HepG2 (cell line): Measurements from ENCODE around the gene TRAPPC5. TPM values are rescaled to one million over a fixed set of nuclear protein-coding genes. Genes with fewer than 3 reads are reported as not detected.

Experiments used
- ATAC-seq: fragments of 200-7000 bp; cut with Tn5 transposase; 3 replicates; pipeline ENCODE4 v1.9.1; 2020; ENCODE audit warnings: mild to moderate bottlenecking, moderate library complexity
- BruUV-seq: library from RNA; stranded (reverse); fragments of 400-500 nt; replicated peaks from 2 replicates; lab custom pipeline; 2021; lab: Mats Ljungman, UMichigan
- CTCF ChIA-PET: fragments of 300-600 bp; formaldehyde crosslinking; extraction: SDS; loops from one replicate; lab custom pipeline; 2021; ENCODE audit warnings: low total read pairs, inconsistent platforms, low intra/inter-chr PET ratio; lab: Yijun Ruan, JAX
- POLR2A ChIA-PET: fragments of 350-600 bp; sonication (Branson Sonifier 250); formaldehyde crosslinking; loops from one replicate; lab custom pipeline; 2020; ENCODE audit warnings: antibody characterized with exemption, inconsistent platforms; lab: Yijun Ruan, JAX
- DNase-seq: peaks from one replicate; pipeline ENCODE4 v3.0.0-alpha.2; 2015; ENCODE audit warnings: low spot score
- FAIRE-seq: peaks from 3 replicates; lab custom pipeline; 2011; peaks lifted over from hg19 to GRCh38; lab: Jason Lieb, UNC
- H2AFZ ChIP-seq: one replicate; pipeline ENCODE4 v1.6.1; 2011; ENCODE audit warnings: low read length, inconsistent platforms
- H3K27ac ChIP-seq: fragments of 300-600 bp; 3 replicates; pipeline ENCODE4 v1.8.0; 2011; ENCODE audit warnings: mixed run types, mild to moderate bottlenecking, mixed read lengths, low read length, inconsistent platforms; ENCODE audit not compliant: insufficient read depth; ENCODE audit errors: extremely low read length
- H3K27me3 ChIP-seq, 2 experiments: fragments of 200-600 bp in 1 of 2; 2 replicates in 1 of 2; 3 replicates in 1 of 2; pipeline versions ENCODE4 v1.6.0 to v1.8.0; 2011; ENCODE audit warnings: low read length in 2 of 2, mild to moderate bottlenecking in 2 of 2, moderate library complexity in 2 of 2, inconsistent platforms in 1 of 2; ENCODE audit not compliant: insufficient read depth in 2 of 2, control insufficient read depth in 1 of 2
- H3K36me3 ChIP-seq, 2 experiments: fragments of 200-600 bp in 1 of 2; replicated peaks in 1 of 2; 2 replicates in 1 of 2; 3 replicates in 1 of 2; pipeline versions ENCODE4 v1.5.1 to v1.8.0; 2011; ENCODE audit warnings: low read length in 2 of 2, inconsistent platforms in 1 of 2; ENCODE audit not compliant: insufficient read depth in 2 of 2, control insufficient read depth in 1 of 2
- H3K4me1 ChIP-seq: 2 replicates; pipeline ENCODE4 v1.5.1; 2012; ENCODE audit warnings: low read length, inconsistent platforms; ENCODE audit not compliant: insufficient read depth
- H3K4me2 ChIP-seq: 2 replicates; pipeline ENCODE4 v1.6.0; 2011; ENCODE audit warnings: low read depth, low read length, inconsistent platforms
- H3K4me3 ChIP-seq, 3 experiments: fragments of 200-600 bp in 1 of 3; sonication (generic), shearing (Covaris generic) in 1 of 3; replicated peaks in 1 of 3; 2 replicates each; pipeline ENCODE4 v1.5.1; 2011 to 2016; ENCODE audit warnings: low read length in 3 of 3, inconsistent platforms in 2 of 3, low read depth in 2 of 3, mild to moderate bottlenecking in 2 of 3, control low read depth in 1 of 3, mixed read lengths in 1 of 3; ENCODE audit not compliant: insufficient read depth in 1 of 3
- H3K79me2 ChIP-seq: one replicate; pipeline ENCODE4 v1.6.1; 2011; ENCODE audit warnings: low read length, inconsistent platforms; ENCODE audit not compliant: insufficient read depth
- H3K9ac ChIP-seq: 2 replicates; pipeline ENCODE4 v1.6.0; 2011; ENCODE audit warnings: mild to moderate bottlenecking, low read depth, low read length, inconsistent platforms; ENCODE audit not compliant: insufficient read depth
- H3K9me3 ChIP-seq: 2 replicates; pipeline ENCODE4 v1.5.1; 2012; ENCODE audit warnings: mild to moderate bottlenecking, low read length
- H4K20me1 ChIP-seq: 2 replicates; pipeline ENCODE4 v1.6.0; 2011; ENCODE audit warnings: inconsistent platforms, mild to moderate bottlenecking, low read length, moderate library complexity; ENCODE audit not compliant: insufficient read depth
- BORCS8-MEF2B ChIP-seq: sonication (generic); formaldehyde crosslinking; IDR thresholded peaks from 2 replicates; pipeline ENCODE4 v1.8.0; 2022; ENCODE audit warnings: mild to moderate bottlenecking, missing genetic modification reagents
- NCOA1 ChIP-seq: sonication (generic); formaldehyde crosslinking; IDR thresholded peaks from 2 replicates; pipeline ENCODE4 v1.9.0; 2021; ENCODE audit warnings: missing genetic modification reagents
- NFYC ChIP-seq: IDR thresholded peaks from 2 replicates; pipeline ENCODE4 v1.6.1; 2016; ENCODE audit warnings: missing genetic modification reagents, missing compliant biosample characterization
- NR2F1 ChIP-seq, 2 experiments: fragments of 450-650 bp in 1 of 2; formaldehyde crosslinking in 1 of 2; IDR thresholded peaks; 2 replicates each; pipeline versions ENCODE4 v1.5.0 to v1.6.1; 2016 to 2020; ENCODE audit warnings: mild to moderate bottlenecking in 1 of 2, missing compliant biosample characterization in 1 of 2, missing genetic modification reagents in 1 of 2, moderate library complexity in 1 of 2
- PAX8 ChIP-seq: sonication (generic); formaldehyde crosslinking; IDR thresholded peaks from 2 replicates; pipeline ENCODE4 v1.8.0; 2022; ENCODE audit warnings: mild to moderate bottlenecking, missing genetic modification reagents, borderline replicate concordance
- PCBP1 ChIP-seq: fragments of 200-400 bp; formaldehyde crosslinking; IDR thresholded peaks from 2 replicates; pipeline ENCODE4 v1.6.1; 2017; ENCODE audit warnings: mild to moderate bottlenecking, low read depth, low read length, borderline replicate concordance
- SCMH1 ChIP-seq: sonication (generic); formaldehyde crosslinking; IDR thresholded peaks from 2 replicates; pipeline ENCODE4 v1.9.0; 2021; ENCODE audit warnings: missing genetic modification reagents, mild to moderate bottlenecking, borderline replicate concordance
- STAG1 ChIP-seq: sonication (generic); formaldehyde crosslinking; IDR thresholded peaks from 2 replicates; pipeline ENCODE4 v1.4.0; 2020; ENCODE audit warnings: missing genetic modification reagents
- U2AF1 ChIP-seq: fragments of 200-400 bp; formaldehyde crosslinking; optimal IDR thresholded peaks from 2 replicates; pipeline ENCODE3; 2017; ENCODE audit warnings: mild to moderate bottlenecking, low read depth, low read length
- USF2 ChIP-seq, 2 experiments: sonication (generic) in 1 of 2; formaldehyde crosslinking in 1 of 2; IDR thresholded peaks; 2 replicates each; pipeline versions ENCODE4 v1.5.1 to v1.6.1; 2011 to 2020; ENCODE audit warnings: borderline replicate concordance in 1 of 2, low read depth in 1 of 2, low read length in 1 of 2, mild to moderate bottlenecking in 1 of 2, missing genetic modification reagents in 1 of 2, moderate library complexity in 1 of 2
- ZFP1 ChIP-seq: IDR thresholded peaks from 2 replicates; pipeline ENCODE4 v1.6.1; 2016
- ZKSCAN5 ChIP-seq: sonication (generic); formaldehyde crosslinking; IDR thresholded peaks from 2 replicates; pipeline ENCODE4 v1.5.1; 2020; ENCODE audit warnings: mild to moderate bottlenecking, missing genetic modification reagents
- ZNF354B ChIP-seq: sonication (generic); formaldehyde crosslinking; IDR thresholded peaks from 2 replicates; pipeline ENCODE4 v1.8.0; 2022; ENCODE audit warnings: mild to moderate bottlenecking, missing genetic modification reagents
- ZNF510 ChIP-seq: sonication (generic); formaldehyde crosslinking; IDR thresholded peaks from 2 replicates; pipeline ENCODE4 v1.4.0; 2020; ENCODE audit warnings: low read depth, mild to moderate bottlenecking, missing genetic modification reagents
- ZNF562 ChIP-seq: sonication (generic); formaldehyde crosslinking; IDR thresholded peaks from 2 replicates; pipeline ENCODE4 v1.8.0; 2022; ENCODE audit warnings: missing genetic modification reagents, borderline replicate concordance
- ZNF660 ChIP-seq: sonication (generic); formaldehyde crosslinking; IDR thresholded peaks from 2 replicates; pipeline ENCODE4 v1.5.1; 2020; ENCODE audit warnings: mild to moderate bottlenecking, low read depth, missing genetic modification reagents, borderline replicate concordance
- ZNF788 ChIP-seq: sonication (generic); formaldehyde crosslinking; IDR thresholded peaks from 2 replicates; pipeline ENCODE4 v1.5.0; 2020; ENCODE audit warnings: mild to moderate bottlenecking, missing genetic modification reagents, borderline replicate concordance
- ZNF83 ChIP-seq: sonication (generic); formaldehyde crosslinking; IDR thresholded peaks from 2 replicates; pipeline ENCODE4 v1.4.0; 2020; ENCODE audit warnings: missing genetic modification reagents, mild to moderate bottlenecking, borderline replicate concordance
- ZNF878 ChIP-seq: sonication (generic); formaldehyde crosslinking; IDR thresholded peaks from 2 replicates; pipeline ENCODE4 v1.8.1; 2023; ENCODE audit warnings: mild to moderate bottlenecking, missing genetic modification reagents, moderate library complexity
- WGBS: methylation state at CpG from one replicate; pipeline ENCODE4 v1.1.6; 2017; ENCODE audit warnings: low lambda C conversion rate; 5-methylcytosine and 5-hydroxymethylcytosine counted together
- in situ Hi-C: cut with HindIII; loops from 2 replicates; pipeline ENCODE4 v1.10.0; 2017; ENCODE audit warnings: low pct_unique_long_range_greater_than_20kb; ENCODE audit not compliant: extremely low pct_ligation_motif_present
- intact Hi-C: fragments of 100-400 bp; cut with micrococcal nuclease; formaldehyde crosslinking; loops from one replicate; pipeline ENCODE4 v1.10.0; 2022; ENCODE audit not compliant: unreplicated experiment
- polyA plus RNA-seq, 8 experiments: library from polyadenylated mRNA; depleted of rRNA in 3 of 8; stranded (reverse) in 7 of 8; unstranded in 1 of 8; fragments of >200 nt; fragmentation: Illumina TruSeq in 4 of 8; extraction: Trizol in 4 of 8; gene quantifications; 2 replicates each; pipeline versions ENCODE4 v1.2.1 to v1.2.3, GENCODE V29; 2011 to 2016; ENCODE audit warnings: low read depth in 4 of 8, missing spikeins in 1 of 8, mixed read lengths in 1 of 8; ENCODE audit not compliant: insufficient read depth in 1 of 8
- total RNA-seq, 5 experiments: library from RNA; depleted of rRNA; stranded (reverse); fragments of >200 nt; fragmentation: Illumina TruSeq; extraction: Trizol; gene quantifications; 2 replicates each; pipeline ENCODE4 v1.2.3, GENCODE V29; 2016; ENCODE audit warnings: low read depth in 1 of 5

TRAPPC5 gene
- total and polyA plus RNA-seq, 2 of the 13 experiments (the other 11 are each of a cell fraction or from before 2014, with no cell fraction given) = 38.5 to 78.7 TPM

GRCh38 chr19:7663706-7664105 lies 16.9 kb upstream of the TRAPPC5 start (continued):
- no peak for TF ChIP-seq ZKSCAN5 (CRISPR knock-in tag)
- no peak for TF ChIP-seq PCBP1
- TF ChIP-seq ZNF788 (CRISPR knock-in tag) = no peak
- TF ChIP-seq ZNF660 (CRISPR knock-in tag) = no peak
- no peak for TF ChIP-seq ZNF510 (CRISPR knock-in tag)
- no peak for TF ChIP-seq ZNF562
- no peak for TF ChIP-seq U2AF1
- no peak for TF ChIP-seq USF2 (IDR thresholded peaks at IDR 0.05; ENCODE audit: low read depth, low read length)
- no peak for TF ChIP-seq USF2 (CRISPR knock-in tag; IDR thresholded peaks at IDR 0.05; ENCODE audit: borderline replicate concordance)
- TF ChIP-seq PAX8 (CRISPR knock-in tag) = no peak
- TF ChIP-seq, all 625 proteins: peak for 0

GRCh38 chr19:7665076-7665475 lies 15.6 kb upstream of the TRAPPC5 start:
- FAIRE-seq (no peak), ATAC-seq (no peak), DNase-seq (no peak)
- in situ Hi-C loops = no loop called here
- no peak overlapping the region for H2AFZ ChIP-seq
- H3K4me1 ChIP-seq = no peaks in the 10 kb centered on the region
- ChIA-PET CTCF (no interaction called here), POLR2A (no interaction called here)
- 21% methylated on average over 4 of the region's 4 CpGs for WGBS
- intact Hi-C loops = no loop called here
- H3K36me3 ChIP-seq = no peaks in the 10 kb centered on the region
- no peaks in the 10 kb centered on the region for H3K79me2 ChIP-seq
- H3K9me3 ChIP-seq = no peaks in the 10 kb centered on the region
- no peak overlapping the region for H3K4me2 ChIP-seq
- H3K27me3 ChIP-seq = peaks cover 0 to 14% of the 10 kb centered on the region in 2 experiments; a peak in 2 of 5 replicates
- no peak overlapping the region for H3K9ac ChIP-seq
- no TSS peak for BruUV-seq
- H3K27ac ChIP-seq = no peak overlapping the region
- H4K20me1 ChIP-seq = no peaks in the 10 kb centered on the region
- no peak overlapping the region for H3K4me3 ChIP-seq
- TF ChIP-seq NCOA1 (CRISPR knock-in tag) (no peak), ZNF83 (CRISPR knock-in tag) (no peak), SCMH1 (CRISPR knock-in tag) (no peak), NFYC (CRISPR knock-in tag) (no peak), NR2F1 (CRISPR knock-in tag; IDR thresholded peaks at IDR 0.05) (no peak), ZNF878 (CRISPR knock-in tag) (no peak), ZFP1 (CRISPR knock-in tag) (no peak), BORCS8-MEF2B (no peak), PAX8 (CRISPR knock-in tag) (no peak), ZNF354B (CRISPR knock-in tag) (no peak), STAG1 (CRISPR knock-in tag) (no peak)
